Naive thymus-derived CD4-positive, alpha-beta T cell (primary cell): ENCODE results near the gene CCR2. TPM values are rescaled to one million over a fixed set of nuclear protein-coding genes. Genes with fewer than 3 reads are reported as not detected.

Experiments used
- ATAC-seq: fragments of 150-1000 bp; cut with Tn5 transposase; 2 replicates; pipeline ENCODE4 v1.10.0; 2021; ENCODE audit warnings: mild to moderate bottlenecking, moderate library complexity
- CTCF ChIA-PET: fragments of 350-600 bp; sonication (Branson Sonifier 250); formaldehyde crosslinking; loops from one replicate; lab custom pipeline; 2021; ENCODE audit warnings: antibody characterized with exemption; lab: Charles Lee
- POLR2A ChIA-PET: fragments of 350-600 bp; sonication (Branson Sonifier 250); formaldehyde crosslinking; loops from one replicate; lab custom pipeline; 2021; ENCODE audit warnings: antibody characterized with exemption, inconsistent platforms; lab: Charles Lee
- DNase-seq, 9 donors: peaks; one replicate each; pipeline versions ENCODE4 v3.0.0 to v3.0.0-alpha.2; 2020 to 2022; ENCODE audit warnings: mixed read lengths in 1 of 9
- H3K27ac ChIP-seq: one replicate; pipeline ENCODE4 v1.7.0; 2013; ENCODE audit warnings: mild to moderate bottlenecking, low read depth, low read length, moderate library complexity
- H3K27me3 ChIP-seq, 2 donors: one replicate each; pipeline ENCODE4 v1.7.0; 2013; ENCODE audit warnings: low read length in 2 of 2, mild to moderate bottlenecking in 2 of 2, moderate library complexity in 2 of 2; ENCODE audit not compliant: control insufficient read depth in 2 of 2, insufficient read depth in 2 of 2
- H3K36me3 ChIP-seq, 3 experiments: 1 replicate in 2 of 3; 2 replicates in 1 of 3; pipeline ENCODE4 v1.7.0; 2013; ENCODE audit warnings: low read length in 3 of 3, mild to moderate bottlenecking in 3 of 3, moderate library complexity in 1 of 3; ENCODE audit not compliant: insufficient read depth in 3 of 3, control insufficient read depth in 2 of 3
- H3K4me1 ChIP-seq, 2 donors: one replicate each; pipeline ENCODE4 v1.7.0; 2013; ENCODE audit warnings: low read length in 2 of 2, mild to moderate bottlenecking in 2 of 2, moderate library complexity in 1 of 2; ENCODE audit not compliant: control insufficient read depth in 2 of 2, insufficient read depth in 2 of 2
- H3K4me3 ChIP-seq: 2 replicates; pipeline ENCODE4 v1.7.0; 2013; ENCODE audit warnings: mild to moderate bottlenecking, low read length
- H3K9me3 ChIP-seq, 3 experiments: 1 replicate in 2 of 3; 2 replicates in 1 of 3; pipeline ENCODE4 v1.7.0; 2013; ENCODE audit warnings: low read length in 3 of 3; ENCODE audit not compliant: control insufficient read depth in 2 of 3
- H3K27ac Mint-ChIP-seq, 9 donors: one replicate each; pipeline ENCODE4 v1.8.0; 2020 to 2022; ENCODE audit warnings: mixed read lengths in 9 of 9, mild to moderate bottlenecking in 8 of 9, moderate library complexity in 5 of 9, inconsistent platforms in 2 of 9
- H3K27me3 Mint-ChIP-seq, 5 donors: one replicate each; pipeline ENCODE4 v1.8.0; 2021 to 2022; ENCODE audit warnings: mixed read lengths in 5 of 5, mild to moderate bottlenecking in 1 of 5
- H3K36me3 Mint-ChIP-seq, 5 donors: one replicate each; pipeline ENCODE4 v1.8.0; 2020 to 2022; ENCODE audit warnings: mixed read lengths in 5 of 5, mild to moderate bottlenecking in 3 of 5, inconsistent platforms in 1 of 5
- H3K4me1 Mint-ChIP-seq, 7 donors: one replicate each; pipeline ENCODE4 v1.8.0; 2020 to 2022; ENCODE audit warnings: mixed read lengths in 7 of 7, mild to moderate bottlenecking in 3 of 7, inconsistent platforms in 1 of 7
- H3K4me3 Mint-ChIP-seq, 10 donors: one replicate each; pipeline ENCODE4 v1.8.0; 2020 to 2022; ENCODE audit warnings: mild to moderate bottlenecking in 10 of 10, mixed read lengths in 10 of 10, moderate library complexity in 6 of 10, inconsistent platforms in 2 of 10
- H3K9me3 Mint-ChIP-seq, 11 donors: one replicate each; pipeline ENCODE4 v1.8.0; 2020 to 2022; ENCODE audit warnings: mixed read lengths in 11 of 11, mild to moderate bottlenecking in 4 of 11, inconsistent platforms in 1 of 11, moderate library complexity in 1 of 11
- intact Hi-C, 2 donors: fragments of 100-400 bp; cut with micrococcal nuclease; formaldehyde crosslinking; loops; one replicate each; pipeline ENCODE4 v1.15.1; 2023
- polyA plus RNA-seq, 2 donors: library from polyadenylated mRNA; unstranded; fragments of 300-500 nt; fragmentation: Illumina TruSeq; gene quantifications; one replicate each; pipeline ENCODE4 v1.2.3, GENCODE V29; 2021
- total RNA-seq, 6 experiments: library from RNA in 5 of 6; stranded (reverse) in 5 of 6; gene quantifications; 1 replicate in 5 of 6; 2 replicates in 1 of 6; pipeline ENCODE4 v1.2.3 and lab custom pipeline; 2021 to 2026

CCR2 gene
- total RNA-seq (10 to 100 TPM in 2 of 5 experiments, 1 to 10 TPM in 1, under 1 TPM in 2; 0.41 to 34.9 (median 2.0) TPM), polyA plus RNA-seq (under 1 TPM in 1 of 2 donors, not detected in 1; 0.13 TPM), total RNA-seq (lab: John Stamatoyannopoulos, UW) (not detected)

DNA sequence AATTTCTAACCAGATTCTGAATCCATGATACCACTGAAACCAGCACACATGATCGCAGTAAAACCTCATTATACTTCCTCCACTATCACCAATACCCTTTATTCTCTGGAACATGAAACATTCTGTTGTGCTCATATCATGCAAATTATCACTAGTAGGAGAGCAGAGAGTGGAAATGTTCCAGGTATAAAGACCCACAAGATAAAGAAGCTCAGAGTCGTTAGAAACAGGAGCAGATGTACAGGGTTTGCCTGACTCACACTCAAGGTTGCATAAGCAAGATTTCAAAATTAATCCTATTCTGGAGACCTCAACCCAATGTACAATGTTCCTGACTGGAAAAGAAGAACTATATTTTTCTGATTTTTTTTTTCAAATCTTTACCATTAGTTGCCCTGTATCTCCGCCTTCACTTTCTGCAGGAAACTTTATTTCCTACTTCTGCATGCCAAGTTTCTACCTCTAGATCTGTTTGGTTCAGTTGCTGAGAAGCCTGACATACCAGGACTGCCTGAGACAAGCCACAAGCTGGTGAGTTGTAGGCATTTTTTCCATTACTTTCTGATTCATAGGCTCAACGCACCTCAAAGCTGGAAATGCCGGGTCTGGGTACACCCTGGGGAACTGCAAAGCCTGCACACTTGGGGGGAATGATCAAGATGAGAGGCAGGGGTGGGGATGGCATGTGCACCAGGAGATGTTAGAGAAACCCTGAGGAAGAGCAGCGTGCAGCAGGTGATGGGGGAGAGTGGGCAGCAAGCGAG, at the start of gene CCR2:
Gene CCR2, plus strand, starts transcription at position 465 of the 764 bp plus-strand sequence. CDS start 3,417 bp downstream, outside the sequence.
- Mint-ChIP-seq H3K9me3 (peaks cover 0 to 2% (median 0%) of the 10 kb centered on the region in 11 donors), H3K27ac (peak within 1 kb of the TSS in 6 of 9 donors; percentile 0 to 77 (median 32))
- POLR2A ChIA-PET, result interaction anchor here (0.6 to 1.1 kb wide), 3 partner anchors 16 to 808 kb away, joined by 3 to 4 read pairs (median 3); no protein-coding TSS in a partner anchor

DNA sequence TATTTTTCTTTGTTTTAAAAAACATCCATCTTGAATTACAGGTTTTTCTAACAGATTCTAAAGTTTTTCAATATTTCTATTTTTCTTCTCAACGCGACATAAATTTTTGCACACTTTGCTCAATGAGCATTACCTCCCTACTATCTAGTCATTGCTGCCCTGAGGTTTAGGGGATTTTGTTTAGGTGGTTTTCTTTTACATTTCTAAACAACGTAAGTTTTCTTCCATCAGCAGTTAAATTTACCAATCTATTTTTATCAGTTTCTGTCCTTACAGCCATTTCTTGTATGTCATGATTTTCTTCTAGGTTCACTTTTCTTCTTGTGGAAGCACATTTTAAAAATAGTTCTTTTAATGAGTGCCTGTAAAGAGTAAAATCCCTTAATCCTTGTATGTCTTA, 49.2 kb upstream of the CCR2 start:
- peaks cover 0 to 52% (median 0%) of the 10 kb centered on the region in 5 donors for H3K27me3 Mint-ChIP-seq
- POLR2A ChIA-PET, result no interaction called here
- peaks cover 22 to 28% of the 10 kb centered on the region in 2 donors for H3K4me1 ChIP-seq
- CTCF ChIA-PET, result interaction anchor here (0.8 kb wide), 1 partner anchor 10 kb away, joined by 3 read pairs; no protein-coding TSS in a partner anchor
- H3K36me3 Mint-ChIP-seq, result peaks cover 0 to 11% (median 0%) of the 10 kb centered on the region in 5 donors
- ATAC-seq (no peak), DNase-seq (no peak)
- no peaks in the 10 kb centered on the region for H3K9me3 ChIP-seq
- no peak overlapping the region for H3K27ac ChIP-seq
- H3K27me3 ChIP-seq, result no peaks in the 10 kb centered on the region
- no peak overlapping the region for H3K4me3 Mint-ChIP-seq
- H3K4me1 Mint-ChIP-seq, result peaks cover 27 to 29% (median 29%) of the 10 kb centered on the region in 7 donors
- no peak overlapping the region for H3K27ac Mint-ChIP-seq
- H3K4me3 ChIP-seq, result no peak overlapping the region
- intact Hi-C loops, result no loop called here
- no peaks in the 10 kb centered on the region for H3K36me3 ChIP-seq
- H3K9me3 Mint-ChIP-seq, result no peaks in the 10 kb centered on the region

More for the DNA sequence above, at the start of gene CCR2:
- no peaks in the 10 kb centered on the region for H3K27me3 ChIP-seq
- H3K4me1 Mint-ChIP-seq, result peaks cover 46 to 82% (median 67%) of the 10 kb centered on the region in 7 donors
- H3K27me3 Mint-ChIP-seq, result peaks cover 0 to 62% (median 5%) of the 10 kb centered on the region in 5 donors
- peaks cover 0 to 4% (median 0%) of the 10 kb centered on the region in 3 experiments for H3K36me3 ChIP-seq
- H3K9me3 ChIP-seq, result no peaks in the 10 kb centered on the region
- H3K4me3 ChIP-seq, result no peak within 1 kb of the TSS
- H3K27ac ChIP-seq, result no peak within 1 kb of the TSS
- ATAC-seq (peak; percentile 17), DNase-seq (peak in 1 of 9 donors; percentile 17)
- H3K36me3 Mint-ChIP-seq, result peaks cover 0 to 39% (median 0%) of the 10 kb centered on the region in 5 donors
- CTCF ChIA-PET, result interaction anchor here (0.7 to 2.1 kb wide), 2 partner anchors 15 to 135 kb away, joined by 3 to 16 read pairs; partner anchors contain the start of gene CCR5
- H3K4me3 Mint-ChIP-seq, result peak within 1 kb of the TSS; percentile 6 to 83 (median 44)
- H3K4me1 ChIP-seq, result peaks cover 43 to 44% of the 10 kb centered on the region in 2 donors
- intact Hi-C loops, result loop anchor here (2.0 to 5.0 kb wide), 2 partner anchors 15 to 57 kb away; no protein-coding TSS in a partner anchor

DNA sequence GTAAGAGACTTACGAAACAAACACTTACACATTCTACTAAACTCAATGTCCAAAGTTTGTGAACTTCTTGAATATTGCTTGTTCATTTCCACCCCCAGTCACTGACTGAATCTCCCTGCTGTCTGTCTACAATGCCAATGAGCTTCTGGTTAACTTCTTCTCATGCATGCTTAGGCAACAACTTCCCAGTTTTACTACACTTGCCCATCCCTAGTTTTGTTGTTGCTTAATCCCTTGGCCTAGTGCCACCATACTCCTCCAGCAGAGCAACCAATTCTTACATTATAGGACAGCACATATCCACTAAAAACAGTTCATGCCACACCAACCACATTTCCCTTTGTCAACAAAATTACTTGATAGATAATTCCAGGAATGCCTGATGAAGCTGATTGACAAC, 40.9 kb upstream of the CCR2 start:
- ChIA-PET CTCF (no interaction called here), POLR2A (no interaction called here)
- H3K27me3 ChIP-seq, result peaks cover 0 to 3% of the 10 kb centered on the region in 2 donors
- no peaks in the 10 kb centered on the region for H3K36me3 ChIP-seq
- DNase-seq, result no peak
- no peak overlapping the region for H3K4me3 Mint-ChIP-seq
- no peak overlapping the region for H3K27ac Mint-ChIP-seq
- no peak overlapping the region for H3K27ac ChIP-seq
- peaks cover 0 to 70% (median 0%) of the 10 kb centered on the region in 5 donors for H3K27me3 Mint-ChIP-seq
- H3K9me3 ChIP-seq, result no peaks in the 10 kb centered on the region
- H3K36me3 Mint-ChIP-seq, result peaks cover 0 to 24% (median 8%) of the 10 kb centered on the region in 5 donors
- H3K4me3 ChIP-seq, result no peak overlapping the region
- peaks cover 0 to 4% of the 10 kb centered on the region in 2 donors for H3K4me1 ChIP-seq
- H3K9me3 Mint-ChIP-seq, result peaks cover 0 to 22% (median 4%) of the 10 kb centered on the region in 11 donors
- ATAC-seq, result peak; percentile 66
- intact Hi-C loops, result no loop called here
- H3K4me1 Mint-ChIP-seq, result peaks cover 0 to 10% (median 0%) of the 10 kb centered on the region in 7 donors

DNA sequence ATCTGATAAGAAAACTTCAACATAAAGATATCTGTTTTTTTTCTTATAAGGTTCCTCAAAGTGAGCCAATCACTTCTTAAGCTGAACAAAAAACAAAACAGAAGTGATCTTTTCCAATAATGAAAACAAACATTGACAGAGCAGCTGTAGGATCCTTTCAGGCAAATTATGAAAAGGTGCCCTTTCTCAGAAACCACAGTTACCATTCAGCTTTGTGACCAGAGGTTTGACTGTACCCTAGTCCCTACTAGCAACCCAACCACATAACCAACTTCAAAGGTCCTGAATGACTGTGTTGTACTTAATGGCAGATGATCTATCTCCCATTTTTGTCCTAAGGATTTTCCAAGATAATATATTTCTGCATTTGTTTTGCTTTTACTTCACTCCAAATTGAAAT, 39.4 kb upstream of the CCR2 start:
- Histone ChIP-seq H3K4me3 (no peak overlapping the region), H3K27me3 (peaks cover 0 to 3% of the 10 kb centered on the region in 2 donors), H3K36me3 (no peaks in the 10 kb centered on the region), H3K4me1 (peaks cover 0 to 4% of the 10 kb centered on the region in 2 donors), H3K27ac (no peak overlapping the region), H3K9me3 (no peaks in the 10 kb centered on the region)
- ChIA-PET POLR2A (no interaction called here), CTCF (interaction anchor here (0.7 kb wide), 1 partner anchor 10 kb away, joined by 3 read pairs; no protein-coding TSS in a partner anchor)
- Mint-ChIP-seq H3K4me1 (peaks cover 0 to 10% (median 0%) of the 10 kb centered on the region in 7 donors), H3K27ac (no peak overlapping the region), H3K27me3 (peaks cover 0 to 62% (median 0%) of the 10 kb centered on the region in 5 donors), H3K9me3 (peaks cover 0 to 26% (median 4%) of the 10 kb centered on the region in 11 donors), H3K36me3 (peaks cover 0 to 28% (median 4%) of the 10 kb centered on the region in 5 donors), H3K4me3 (no peak overlapping the region)
- ATAC-seq, result no peak
- intact Hi-C loops, result no loop called here
- DNase-seq, result no peak

DNA sequence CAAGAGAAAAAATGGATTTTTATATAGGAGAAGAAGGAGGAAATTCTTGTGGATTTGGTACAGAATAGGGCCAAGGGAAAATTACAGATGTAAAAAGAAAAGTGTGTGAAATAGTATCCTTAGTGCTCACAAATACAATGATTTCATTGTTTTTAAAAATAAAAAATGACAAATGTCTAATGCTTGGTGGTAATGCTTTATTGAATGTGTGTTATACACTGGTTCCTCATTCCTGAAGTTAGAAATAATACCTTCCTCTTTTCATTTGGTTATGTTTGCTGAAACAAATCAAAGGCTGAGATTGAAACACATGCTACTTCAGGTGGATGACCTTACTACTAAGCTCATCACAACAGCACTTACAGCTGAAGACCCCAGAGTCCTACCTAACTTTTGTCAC, 37.7 kb upstream of the CCR2 start:
- Mint-ChIP-seq H3K36me3 (peaks cover 0 to 23% (median 4%) of the 10 kb centered on the region in 5 donors), H3K27ac (no peak overlapping the region), H3K27me3 (peaks cover 0 to 57% (median 5%) of the 10 kb centered on the region in 5 donors), H3K4me3 (no peak overlapping the region), H3K4me1 (peaks cover 0 to 10% (median 0%) of the 10 kb centered on the region in 7 donors), H3K9me3 (peaks cover 0 to 29% (median 4%) of the 10 kb centered on the region in 11 donors)
- Histone ChIP-seq H3K4me1 (peaks cover 0 to 4% of the 10 kb centered on the region in 2 donors), H3K27ac (no peak overlapping the region), H3K27me3 (peaks cover 0 to 2% of the 10 kb centered on the region in 2 donors), H3K36me3 (no peaks in the 10 kb centered on the region), H3K9me3 (no peaks in the 10 kb centered on the region), H3K4me3 (no peak overlapping the region)
- ATAC-seq, result peak; percentile 48
- no peak for DNase-seq
- POLR2A ChIA-PET, result interaction anchor here (0.8 kb wide), 1 partner anchor 30 kb away, joined by 3 read pairs; no protein-coding TSS in a partner anchor
- intact Hi-C loops, result no loop called here
- CTCF ChIA-PET, result interaction anchor here (0.6 kb wide), 1 partner anchor 115 kb away, joined by 3 read pairs; no protein-coding TSS in a partner anchor

- DNase-seq, result no peak
- ChIA-PET CTCF (no interaction called here), POLR2A (no interaction called here)
- ATAC-seq, result peak; percentile 58
- Histone ChIP-seq H3K9me3 (no peaks in the 10 kb centered on the region), H3K36me3 (no peaks in the 10 kb centered on the region), H3K27ac (no peak overlapping the region), H3K27me3 (no peaks in the 10 kb centered on the region), H3K4me1 (peaks cover 0 to 4% of the 10 kb centered on the region in 2 donors), H3K4me3 (no peak overlapping the region)
- Mint-ChIP-seq H3K4me3 (no peak overlapping the region), H3K36me3 (peaks cover 0 to 23% (median 4%) of the 10 kb centered on the region in 5 donors), H3K27me3 (peaks cover 0 to 60% (median 5%) of the 10 kb centered on the region in 5 donors), H3K27ac (no peak overlapping the region), H3K9me3 (peaks cover 0 to 29% (median 4%) of the 10 kb centered on the region in 11 donors), H3K4me1 (peaks cover 0 to 10% (median 0%) of the 10 kb centered on the region in 7 donors)
- intact Hi-C loops, result no loop called here
Observed at GRCh38 chr3:46318207-46318927, 35.5 kb upstream of the CCR2 start.
